Parathyroid adenoma (tissue), 2 donors: ENCODE measurements around the gene COQ4.
A peak's percentile ranks its signal among the peaks of the same experiment; 100 is the strongest.

ENCODE experiments used
- H2AFZ ChIP-seq: fragments of 300-600 bp; sonication (generic); one replicate; pipeline ENCODE4 v1.7.0; 2017; ENCODE audit warnings: antibody characterized with exemption, mild to moderate bottlenecking
- H3K27ac ChIP-seq: fragments of 300-600 bp; sonication (generic); one replicate; pipeline ENCODE4 v1.7.0; 2017
- H3K27me3 ChIP-seq: fragments of 300-600 bp; sonication (generic); one replicate; pipeline ENCODE4 v1.7.0; 2017; ENCODE audit warnings: low read length; ENCODE audit not compliant: control insufficient read depth, insufficient read depth
- H3K36me3 ChIP-seq: fragments of 300-600 bp; sonication (generic); one replicate; pipeline ENCODE4 v1.7.0; 2017; ENCODE audit warnings: low read length; ENCODE audit not compliant: control insufficient read depth, insufficient read depth
- H3K4me1 ChIP-seq: fragments of 300-600 bp; sonication (generic); one replicate; pipeline ENCODE4 v1.7.0; 2017; ENCODE audit warnings: control low read depth
- H3K4me2 ChIP-seq: fragments of 300-600 bp; sonication (generic); one replicate; pipeline ENCODE4 v1.7.0; 2017; ENCODE audit warnings: low read length
- H3K4me3 ChIP-seq: fragments of 300-600 bp; sonication (generic); one replicate; pipeline ENCODE4 v1.7.0; 2017; ENCODE audit warnings: low read depth, low read length
- H3K79me2 ChIP-seq: fragments of 300-600 bp; sonication (generic); one replicate; pipeline ENCODE4 v1.7.0; 2017; ENCODE audit warnings: control low read depth
- H3K9ac ChIP-seq: fragments of 300-600 bp; sonication (generic); one replicate; pipeline ENCODE4 v1.7.0; 2017; ENCODE audit warnings: mild to moderate bottlenecking
- H3K9me3 ChIP-seq: fragments of 300-600 bp; sonication (generic); one replicate; pipeline ENCODE4 v1.7.0; 2017; ENCODE audit warnings: low read length; ENCODE audit not compliant: control insufficient read depth
- CTCF ChIP-seq: fragments of 300-600 bp; sonication (generic); IDR thresholded peaks from one replicate; pipeline ENCODE4 v1.7.0; 2017; ENCODE audit warnings: antibody characterized with exemption, mild to moderate bottlenecking
- donor health status: primary hyperparathyroidism.

COQ4 gene

GRCh38 chr9:128322404-128323211, at the start of gene COQ4, which contains the start of gene TRUB2:
Gene COQ4, plus strand, starts transcription at chr9:128322839. Its CDS starts 20 bp downstream, at chr9:128322859.
Gene TRUB2, minus strand, starts transcription at chr9:128322447. Its CDS starts 39 bp downstream, at chr9:128322408.
- TF ChIP-seq CTCF, result no peak
- Histone ChIP-seq H3K36me3 (no peaks in the 10 kb centered on the region), H3K4me2 (peak within 1 kb of the TSS; percentile 75), H3K9me3 (no peaks in the 10 kb centered on the region), H3K9ac (no peak within 1 kb of the TSS), H2AFZ (peak within 1 kb of the TSS; percentile 57), H3K27ac (peak within 1 kb of the TSS; percentile 90), H3K27me3 (no peaks in the 10 kb centered on the region), H3K4me1 (peaks cover 2% of the 10 kb centered on the region), H3K4me3 (peak within 1 kb of the TSS; percentile 98), H3K79me2 (peaks cover 8% of the 10 kb centered on the region)

- H3K9ac ChIP-seq, result no peak overlapping the region
- H3K27me3 ChIP-seq, result no peaks in the 10 kb centered on the region
- H3K79me2 ChIP-seq, result peaks cover 8% of the 10 kb centered on the region
- H3K27ac ChIP-seq, result no peak overlapping the region
- no peak overlapping the region for H3K4me2 ChIP-seq
- no peaks in the 10 kb centered on the region for H3K36me3 ChIP-seq
- H3K9me3 ChIP-seq, result no peaks in the 10 kb centered on the region
- H2AFZ ChIP-seq, result no peak overlapping the region
- H3K4me1 ChIP-seq, result peaks cover 9% of the 10 kb centered on the region
- no peak for TF ChIP-seq CTCF
- peak overlapping the region; percentile 88 for H3K4me3 ChIP-seq
These were observed 48.4 kb upstream of the COQ4 start for GRCh38 chr9:128274245-128274644.

GRCh38 chr9:128275198-128276007, 47.2 kb upstream of the COQ4 start, which contains the start of gene GOLGA2:
Gene GOLGA2, minus strand, starts transcription at chr9:128276007. Its CDS starts 31 bp downstream, at chr9:128275976.
- H3K27me3 ChIP-seq, result no peaks in the 10 kb centered on the region
- H3K36me3 ChIP-seq, result no peaks in the 10 kb centered on the region
- H3K27ac ChIP-seq, result peak within 1 kb of the TSS; percentile 93
- H3K4me2 ChIP-seq, result peak within 1 kb of the TSS; percentile 96
- H2AFZ ChIP-seq, result peak within 1 kb of the TSS; percentile 73
- H3K9me3 ChIP-seq, result no peaks in the 10 kb centered on the region
- peak within 1 kb of the TSS; percentile 63 for H3K9ac ChIP-seq
- no peak for TF ChIP-seq CTCF
- peaks cover 8% of the 10 kb centered on the region for H3K79me2 ChIP-seq
- H3K4me1 ChIP-seq, result peaks cover 9% of the 10 kb centered on the region
- H3K4me3 ChIP-seq, result peak within 1 kb of the TSS; percentile 92

GRCh38 chr9:128276008-128276573, 46.5 kb upstream of the COQ4 start, which contains the start of gene SWI5:
Gene SWI5, plus strand, starts transcription at chr9:128276276.
- Histone ChIP-seq H3K4me2 (peak within 1 kb of the TSS; percentile 96), H3K27ac (peak within 1 kb of the TSS; percentile 93), H3K4me3 (peak within 1 kb of the TSS; percentile 92), H3K79me2 (peaks cover 8% of the 10 kb centered on the region), H3K27me3 (no peaks in the 10 kb centered on the region), H3K4me1 (peaks cover 10% of the 10 kb centered on the region), H2AFZ (peak within 1 kb of the TSS; percentile 73), H3K36me3 (no peaks in the 10 kb centered on the region), H3K9ac (peak within 1 kb of the TSS; percentile 63), H3K9me3 (no peaks in the 10 kb centered on the region)
- no peak for TF ChIP-seq CTCF
